Glutamatergic neuron (in vitro differentiated cells): Measurements from ENCODE around the gene EXOC4. TPM values are rescaled to one million over a fixed set of nuclear protein-coding genes. Genes with fewer than 3 reads are reported as not detected.

ENCODE experiments used
- DNase-seq: peaks from one replicate; pipeline ENCODE4 v3.0.0; 2022
- H3K27ac Mint-ChIP-seq: one replicate; pipeline ENCODE4 v1.8.0; 2020; ENCODE audit warnings: mild to moderate bottlenecking, mixed read lengths, inconsistent platforms; ENCODE audit not compliant: unreplicated experiment
- H3K27me3 Mint-ChIP-seq: one replicate; pipeline ENCODE4 v1.8.0; 2020; ENCODE audit warnings: mild to moderate bottlenecking, moderate library complexity, mixed read lengths, inconsistent platforms; ENCODE audit not compliant: unreplicated experiment
- H3K36me3 Mint-ChIP-seq: one replicate; pipeline ENCODE4 v1.8.0; 2020; ENCODE audit warnings: mild to moderate bottlenecking, mixed read lengths, inconsistent platforms; ENCODE audit not compliant: unreplicated experiment
- H3K4me1 Mint-ChIP-seq: one replicate; pipeline ENCODE4 v1.8.0; 2020; ENCODE audit warnings: mild to moderate bottlenecking, low read depth, mixed read lengths, inconsistent platforms; ENCODE audit not compliant: unreplicated experiment
- H3K4me3 Mint-ChIP-seq: one replicate; pipeline ENCODE4 v1.8.0; 2020; ENCODE audit warnings: mild to moderate bottlenecking, mixed read lengths, inconsistent platforms; ENCODE audit not compliant: unreplicated experiment
- H3K9me3 Mint-ChIP-seq: one replicate; pipeline ENCODE4 v1.8.0; 2020; ENCODE audit warnings: mild to moderate bottlenecking, moderate library complexity, mixed read lengths, inconsistent platforms; ENCODE audit not compliant: unreplicated experiment
- total RNA-seq: library from RNA; stranded (reverse); fragmentation: NEBNext Ultra II Directional; extraction: Animal tissue kit (Norgen Biotek cat#: 25700); gene quantifications from one replicate; pipeline ENCODE4 v1.2.1, GENCODE V29; 2021; ENCODE audit not compliant: unreplicated experiment
- TF ChIP-seq, protein P1 (sequence below): fragments of 200-600 bp; sonication (generic); IDR thresholded peaks from one replicate; pipeline ENCODE4 v1.5.0; 2021; ENCODE audit not compliant: partially characterized antibody, unreplicated experiment

The EXOC4 gene
- total RNA-seq, 1 donor from 2014 or later: 73.8 TPM

- Mint-ChIP-seq H3K27ac (peak overlapping the region; percentile 8), H3K36me3 (no peaks in the 10 kb centered on the region), H3K4me1 (peaks cover 14% of the 10 kb centered on the region), H3K4me3 (no peak overlapping the region), H3K27me3 (no peaks in the 10 kb centered on the region), H3K9me3 (no peaks in the 10 kb centered on the region)
- no peak for DNase-seq
- TF ChIP-seq, protein P1, sequence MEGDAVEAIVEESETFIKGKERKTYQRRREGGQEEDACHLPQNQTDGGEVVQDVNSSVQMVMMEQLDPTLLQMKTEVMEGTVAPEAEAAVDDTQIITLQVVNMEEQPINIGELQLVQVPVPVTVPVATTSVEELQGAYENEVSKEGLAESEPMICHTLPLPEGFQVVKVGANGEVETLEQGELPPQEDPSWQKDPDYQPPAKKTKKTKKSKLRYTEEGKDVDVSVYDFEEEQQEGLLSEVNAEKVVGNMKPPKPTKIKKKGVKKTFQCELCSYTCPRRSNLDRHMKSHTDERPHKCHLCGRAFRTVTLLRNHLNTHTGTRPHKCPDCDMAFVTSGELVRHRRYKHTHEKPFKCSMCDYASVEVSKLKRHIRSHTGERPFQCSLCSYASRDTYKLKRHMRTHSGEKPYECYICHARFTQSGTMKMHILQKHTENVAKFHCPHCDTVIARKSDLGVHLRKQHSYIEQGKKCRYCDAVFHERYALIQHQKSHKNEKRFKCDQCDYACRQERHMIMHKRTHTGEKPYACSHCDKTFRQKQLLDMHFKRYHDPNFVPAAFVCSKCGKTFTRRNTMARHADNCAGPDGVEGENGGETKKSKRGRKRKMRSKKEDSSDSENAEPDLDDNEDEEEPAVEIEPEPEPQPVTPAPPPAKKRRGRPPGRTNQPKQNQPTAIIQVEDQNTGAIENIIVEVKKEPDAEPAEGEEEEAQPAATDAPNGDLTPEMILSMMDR: no peak
Observed at GRCh38 chr7:133801341-133801740, 548.5 kb downstream of the EXOC4 start.

GRCh38 chr7:133804127-133804526 lies 551.2 kb downstream of the EXOC4 start:
- Mint-ChIP-seq H3K4me1 (peaks cover 22% of the 10 kb centered on the region), H3K36me3 (no peaks in the 10 kb centered on the region), H3K4me3 (no peak overlapping the region), H3K9me3 (no peaks in the 10 kb centered on the region), H3K27me3 (no peaks in the 10 kb centered on the region), H3K27ac (no peak overlapping the region)
- TF ChIP-seq, protein P1: no peak
- DNase-seq: no peak

GRCh38 chr7:133805426-133805825 lies 552.5 kb downstream of the EXOC4 start:
- no peaks in the 10 kb centered on the region for H3K36me3 Mint-ChIP-seq
- H3K27me3 Mint-ChIP-seq: no peaks in the 10 kb centered on the region
- no peaks in the 10 kb centered on the region for H3K9me3 Mint-ChIP-seq
- DNase-seq: no peak
- TF ChIP-seq, protein P1: no peak
- H3K27ac Mint-ChIP-seq: no peak overlapping the region
- H3K4me3 Mint-ChIP-seq: no peak overlapping the region
- H3K4me1 Mint-ChIP-seq: peaks cover 22% of the 10 kb centered on the region

DNA sequence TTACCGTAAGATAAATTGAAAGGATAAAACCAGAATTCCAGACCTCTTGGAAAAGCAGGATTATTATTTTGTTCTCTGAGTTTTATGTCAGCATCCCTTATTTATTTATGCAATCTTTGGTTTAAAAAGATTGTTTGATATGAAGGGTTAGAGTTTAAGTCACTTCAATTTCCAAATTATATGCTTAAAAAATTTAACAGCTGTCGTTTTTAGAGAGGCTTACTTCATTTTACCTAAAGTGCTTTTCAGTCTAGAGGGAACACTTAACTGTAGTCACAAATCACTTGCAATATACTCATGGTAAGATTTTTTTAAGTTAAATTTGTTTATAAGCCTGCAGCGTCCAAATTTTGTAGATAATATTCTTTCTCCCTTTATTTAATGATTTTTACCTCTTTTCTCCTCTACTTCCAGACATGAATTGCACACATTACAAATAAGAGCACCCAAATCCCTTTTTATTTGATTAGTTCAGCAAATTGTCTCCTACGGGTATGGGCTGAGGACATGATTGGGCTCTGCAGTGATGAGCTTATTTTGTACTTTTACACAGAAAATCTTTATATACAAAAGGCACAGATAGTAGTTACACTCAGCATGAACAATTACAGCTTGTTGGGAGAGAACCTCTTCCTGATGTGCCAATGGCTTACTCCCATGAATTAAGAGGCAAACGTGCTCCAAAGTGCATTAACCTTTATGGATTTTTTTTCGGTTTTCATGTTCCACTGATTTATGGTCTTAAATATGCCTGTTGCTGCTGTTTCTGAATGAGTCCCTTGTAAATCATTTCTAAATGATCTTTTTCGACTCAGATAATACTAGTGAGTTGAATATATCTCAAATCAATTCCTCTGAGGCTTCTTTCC lies 555.0 kb downstream of the EXOC4 start:
- Mint-ChIP-seq H3K27ac (peak overlapping the region; percentile 41), H3K27me3 (no peaks in the 10 kb centered on the region), H3K9me3 (no peaks in the 10 kb centered on the region), H3K4me3 (peak overlapping the region; percentile 5), H3K36me3 (no peaks in the 10 kb centered on the region), H3K4me1 (peaks cover 24% of the 10 kb centered on the region)
- TF ChIP-seq, protein P1: no peak
- DNase-seq: no peak

DNA sequence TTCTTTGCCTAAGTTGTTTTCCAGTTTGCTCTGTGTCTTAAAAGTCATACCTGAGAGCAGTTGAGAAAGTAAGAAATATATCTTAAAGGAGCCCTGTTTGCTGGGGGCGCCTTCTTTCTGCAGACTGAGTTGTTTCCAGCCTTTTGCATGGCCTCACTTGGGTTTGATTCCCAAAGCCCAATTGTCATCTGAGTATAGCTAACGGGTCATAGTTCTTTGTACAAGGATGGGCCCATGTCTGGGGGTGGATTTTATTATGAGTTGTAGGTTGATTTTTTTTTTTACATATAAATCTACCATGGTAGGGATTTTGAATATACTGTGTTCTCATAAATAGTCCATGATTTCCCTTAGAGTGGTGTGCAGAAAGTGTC lies 555.6 kb downstream of the EXOC4 start:
- Mint-ChIP-seq H3K27ac (no peak overlapping the region), H3K9me3 (no peaks in the 10 kb centered on the region), H3K4me1 (peaks cover 26% of the 10 kb centered on the region), H3K4me3 (peak overlapping the region; percentile 5), H3K36me3 (no peaks in the 10 kb centered on the region), H3K27me3 (no peaks in the 10 kb centered on the region)
- TF ChIP-seq, protein P1: no peak
- no peak for DNase-seq
